ENCODE data around the gene MAP3K20.
"Not testable (repeated sequence)": the region's sequence is repeated elsewhere in the genome, so short reads cannot be mapped to it uniquely, and the experiment has no call there.

The MAP3K20 gene

GRCh38 chr2:173279527-173279868 lies 203.9 kb downstream of the MAP3K20 start:
- no peak for DNase-seq (ENCODE audit: low spot score)

DNA sequence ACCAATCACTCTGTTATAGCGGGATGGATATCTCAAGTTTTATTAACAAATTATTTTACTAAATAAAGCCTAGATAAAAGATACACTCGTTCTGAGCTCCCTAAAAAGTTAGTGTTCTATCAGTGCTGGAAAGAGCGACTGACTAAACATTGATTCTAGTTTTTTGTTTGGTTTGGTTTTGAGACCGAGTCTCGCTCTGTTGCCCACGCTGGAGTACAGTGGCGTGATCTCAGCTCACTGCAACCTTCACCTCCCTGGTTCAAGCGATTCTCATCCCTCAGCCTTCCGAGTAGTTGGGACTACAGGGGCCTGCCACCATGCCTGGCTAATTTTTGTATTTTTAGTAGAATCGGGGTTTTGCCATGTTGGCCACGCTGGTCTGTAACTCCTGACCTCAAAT lies 205.2 kb downstream of the MAP3K20 start:
- DNase-seq (ENCODE audit: low spot score), result no peak

- DNase-seq (ENCODE audit: low spot score), result not testable (repeated sequence)
Observed at GRCh38 chr2:173281898-173282297, 206.3 kb downstream of the MAP3K20 start.

DNA sequence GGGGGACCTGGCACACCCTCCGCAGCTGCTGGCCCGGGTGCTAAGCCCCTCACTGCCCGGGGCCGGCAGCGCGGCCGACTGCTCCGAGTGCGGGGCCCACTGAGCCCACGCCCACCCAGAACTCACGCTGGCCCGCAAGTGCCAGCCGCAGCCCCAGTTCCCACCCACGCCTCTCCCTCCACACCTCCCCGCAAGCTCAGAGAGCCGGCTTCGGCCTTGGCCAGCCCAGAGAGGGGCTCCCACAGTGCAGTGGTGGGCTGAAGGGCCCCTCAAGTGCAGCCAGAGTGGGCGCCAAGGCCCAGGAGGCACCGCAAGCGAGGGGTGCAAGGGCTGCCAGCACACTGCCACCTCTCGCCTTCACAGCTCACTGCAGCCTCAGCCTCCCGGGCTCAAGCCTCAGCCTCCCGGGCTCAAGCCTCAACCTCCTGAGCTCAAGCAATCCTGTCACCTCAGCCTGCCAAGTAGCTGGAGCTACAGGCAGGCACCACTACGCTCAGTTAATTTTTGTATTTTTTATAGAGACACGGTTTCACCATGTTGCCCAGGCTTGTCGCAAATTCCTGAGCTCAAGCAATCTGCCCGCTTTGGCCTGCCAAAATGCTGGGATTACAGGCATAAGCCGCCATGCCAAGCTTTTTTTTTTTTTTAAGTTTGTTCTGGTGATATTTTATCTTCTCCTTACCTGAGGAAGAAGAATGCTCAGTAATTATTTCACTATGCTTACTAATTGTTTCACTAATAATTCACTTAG lies 207.3 kb downstream of the MAP3K20 start:
- DNase-seq (ENCODE audit: low spot score), result no peak

DNA sequence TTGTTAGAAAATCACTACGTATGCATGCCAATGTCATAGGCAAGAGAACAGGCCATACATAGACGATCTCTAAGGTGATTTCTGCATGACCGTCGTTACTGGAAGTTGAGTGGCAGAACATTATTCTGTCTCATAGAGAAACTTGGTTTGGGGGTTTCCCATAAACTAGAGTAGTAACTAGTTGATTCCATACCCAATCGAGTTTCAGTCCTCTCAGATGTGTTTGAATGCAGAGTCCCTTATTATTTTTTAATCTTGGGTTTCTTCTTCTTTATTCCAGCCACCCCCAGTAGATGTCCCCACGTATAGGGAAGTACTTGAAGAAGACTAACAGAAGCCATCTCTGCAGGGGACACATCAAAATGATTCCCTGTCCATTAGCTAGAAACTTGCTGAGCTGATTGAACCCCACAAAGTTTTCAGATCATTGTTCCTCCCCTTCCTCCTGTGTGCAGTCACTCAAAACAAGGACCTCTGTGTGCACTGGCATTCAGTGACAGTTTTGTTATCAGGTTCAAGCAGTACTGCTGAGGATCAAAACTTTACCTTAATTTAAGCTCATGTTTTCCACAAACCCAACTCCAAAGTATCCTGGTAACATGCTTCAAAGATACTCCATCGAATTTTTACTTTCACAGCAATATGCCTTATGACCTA lies 210.6 kb downstream of the MAP3K20 start:
- no peak for DNase-seq (ENCODE audit: low spot score)

- no peak for DNase-seq (ENCODE audit: low spot score)
Observed at GRCh38 chr2:173287594-173287993, 211.9 kb downstream of the MAP3K20 start.

GRCh38 chr2:173288561-173288960 lies 212.9 kb downstream of the MAP3K20 start:
- no peak for DNase-seq (ENCODE audit: low spot score)

DNA sequence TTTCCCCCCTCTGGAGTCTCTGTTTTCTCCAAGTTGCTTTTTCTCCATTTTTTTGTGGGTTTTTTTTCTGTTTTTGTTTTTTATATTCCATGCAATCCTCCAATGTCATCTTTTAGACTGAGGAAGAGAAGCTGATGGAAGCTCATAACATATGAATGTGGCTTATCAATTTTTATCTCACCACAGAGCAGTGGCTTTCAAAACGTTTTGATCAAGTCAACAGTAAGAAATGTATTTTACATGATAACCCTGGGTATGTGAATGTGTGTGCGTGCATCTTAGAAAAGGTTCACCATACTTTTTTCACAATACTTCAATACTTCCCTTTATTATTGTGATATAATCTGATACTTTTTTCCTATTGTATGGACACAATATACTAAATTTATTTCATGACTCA lies 214.4 kb downstream of the MAP3K20 start:
- no peak for DNase-seq (ENCODE audit: low spot score)

- DNase-seq (ENCODE audit: low spot score), result no peak
Observed at GRCh38 chr2:173290518-173290917, 214.9 kb downstream of the MAP3K20 start.

- DNase-seq (ENCODE audit: low spot score), result no peak
Observed at GRCh38 chr2:173291412-173291811, 215.8 kb downstream of the MAP3K20 start.

GRCh38 chr2:173296235-173296634 lies 220.6 kb downstream of the MAP3K20 start:
- no peak for DNase-seq (ENCODE audit: low spot score)

GRCh38 chr2:173298536-173299097 lies 223.0 kb downstream of the MAP3K20 start:
- DNase-seq (ENCODE audit: low spot score), result no peak

DNA sequence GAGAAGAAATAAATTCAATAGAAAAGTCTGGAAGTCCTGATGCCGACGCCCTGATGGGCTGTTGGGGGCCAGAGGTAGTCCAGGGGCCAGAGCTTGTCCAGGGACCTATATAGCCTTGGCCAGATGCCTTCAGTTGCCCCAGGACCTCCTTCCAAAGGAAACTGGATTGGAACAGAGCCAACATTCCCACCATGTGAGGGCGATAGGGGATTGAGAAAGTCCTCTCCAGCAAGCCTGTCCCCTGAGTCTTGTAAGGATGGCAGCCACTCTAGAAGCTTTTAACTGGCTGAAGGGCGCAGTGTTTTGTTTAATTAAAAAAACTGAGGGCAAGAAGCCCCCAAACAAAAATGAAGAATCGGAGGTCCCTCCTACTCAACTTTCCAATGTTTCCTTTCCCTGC lies 224.1 kb downstream of the MAP3K20 start:
- DNase-seq (ENCODE audit: low spot score), result no peak

DNA sequence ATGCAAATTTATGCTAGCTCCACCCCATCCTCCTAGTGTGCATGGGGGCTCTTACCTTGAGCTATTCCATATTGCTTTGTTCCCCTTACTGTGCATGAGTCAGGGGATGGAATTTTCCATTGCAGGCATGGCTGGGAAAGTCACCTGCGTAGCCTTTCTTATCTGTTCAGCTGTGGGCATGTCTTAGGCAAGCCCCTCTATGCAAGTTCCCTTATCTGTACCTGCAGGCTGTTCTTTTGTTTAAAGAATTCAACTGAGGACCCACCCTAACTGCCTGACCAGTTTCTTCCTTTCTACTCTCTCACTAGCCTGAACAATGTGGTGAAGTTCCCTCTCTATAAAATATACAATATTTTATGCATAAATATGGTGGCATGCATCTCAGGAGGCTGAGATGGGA lies 224.8 kb downstream of the MAP3K20 start:
- DNase-seq (ENCODE audit: low spot score), result no peak

DNA sequence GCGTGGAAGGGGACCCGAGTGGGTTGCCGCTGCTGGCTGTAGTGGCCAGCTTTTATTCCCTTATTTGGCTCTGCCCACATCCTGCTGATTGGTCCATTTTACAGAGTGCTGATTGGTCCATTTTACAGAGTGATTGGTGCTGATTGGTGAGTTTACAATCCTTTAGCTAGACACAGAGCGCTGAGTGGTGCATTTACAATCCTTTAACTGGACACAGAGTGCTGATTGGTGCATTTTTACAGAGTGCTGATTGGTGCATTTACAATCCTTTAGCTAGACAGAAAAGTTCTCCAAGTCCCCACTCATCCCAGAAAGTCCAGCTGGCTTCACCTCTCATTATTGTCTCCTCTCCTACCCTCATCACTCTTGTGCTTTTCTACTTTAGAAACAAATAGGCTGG lies 225.9 kb downstream of the MAP3K20 start:
- DNase-seq (ENCODE audit: low spot score), result not testable (repeated sequence)

DNA sequence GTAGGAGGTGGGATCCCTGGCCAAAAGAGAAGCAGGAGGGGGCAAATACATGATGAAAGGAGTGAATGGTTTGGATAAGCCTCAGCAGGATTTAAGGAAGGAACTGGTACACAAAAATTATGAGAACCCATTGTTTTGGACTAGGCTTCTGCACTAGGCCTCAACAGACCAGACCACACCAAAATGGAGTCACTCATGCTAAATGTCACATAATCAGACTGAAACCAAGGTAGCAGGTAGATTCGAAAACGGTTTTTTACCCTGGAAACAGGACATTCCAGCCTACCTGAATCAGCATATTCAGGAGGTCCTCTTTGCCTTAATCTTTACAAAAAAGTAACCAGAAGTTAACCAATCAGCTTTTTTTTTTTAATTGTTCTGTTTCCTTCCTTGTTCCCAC lies 229.7 kb downstream of the MAP3K20 start:
- DNase-seq (ENCODE audit: low spot score), result no peak

- DNase-seq (ENCODE audit: low spot score), result peak; percentile 20
Observed at GRCh38 chr2:173307293-173307692, 231.6 kb downstream of the MAP3K20 start.

- DNase-seq (ENCODE audit: low spot score), result not testable (repeated sequence)
Observed at GRCh38 chr2:173309370-173309769, 233.7 kb downstream of the MAP3K20 start.

DNA sequence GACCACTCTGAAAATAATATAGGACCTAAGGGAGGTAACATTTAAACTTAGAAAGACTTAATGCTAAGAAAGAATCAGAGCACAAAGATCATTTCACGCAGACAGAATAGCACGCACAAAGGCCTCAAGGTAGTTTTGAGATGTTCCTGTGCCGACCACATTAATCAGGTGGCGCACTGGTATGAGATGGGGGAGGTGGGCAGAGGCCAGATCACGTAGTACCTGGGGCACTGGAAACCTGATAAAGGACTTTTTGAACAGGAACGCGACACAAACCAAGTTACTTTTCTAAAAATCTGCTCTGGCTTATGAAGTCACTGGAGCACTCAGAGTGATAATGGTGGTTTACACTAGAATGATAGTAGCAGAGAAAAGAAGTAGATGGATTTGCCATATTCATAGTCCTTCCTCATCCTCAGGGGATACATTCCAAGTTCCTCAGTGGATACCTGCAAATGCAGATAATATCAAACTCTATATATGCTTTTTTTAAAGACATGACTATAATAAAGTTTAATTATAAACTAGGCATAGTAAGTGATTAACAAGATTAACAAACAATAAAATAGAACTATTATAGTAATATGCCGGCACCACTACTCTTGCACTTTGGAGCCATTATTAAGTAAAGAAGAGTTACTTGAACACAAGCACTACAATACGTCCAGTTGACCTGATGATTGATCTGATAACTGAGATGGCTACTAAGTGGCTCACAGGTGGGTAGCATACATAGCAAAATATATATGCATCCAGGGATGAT lies 236.4 kb downstream of the MAP3K20 start:
- DNase-seq (ENCODE audit: low spot score), result no peak

All from pons (tissue), 1 donor.